ENCODE measurements around the gene SPATA6L. TPM values are rescaled to one million over a fixed set of nuclear protein-coding genes. Genes with fewer than 3 reads are reported as not detected.

Gene SPATA6L
- total and polyA plus RNA-seq, 2 of the 13 experiments (the other 11 are each of a cell fraction or from before 2014, with no cell fraction given) = 1.1 to 1.9 TPM

DNA sequence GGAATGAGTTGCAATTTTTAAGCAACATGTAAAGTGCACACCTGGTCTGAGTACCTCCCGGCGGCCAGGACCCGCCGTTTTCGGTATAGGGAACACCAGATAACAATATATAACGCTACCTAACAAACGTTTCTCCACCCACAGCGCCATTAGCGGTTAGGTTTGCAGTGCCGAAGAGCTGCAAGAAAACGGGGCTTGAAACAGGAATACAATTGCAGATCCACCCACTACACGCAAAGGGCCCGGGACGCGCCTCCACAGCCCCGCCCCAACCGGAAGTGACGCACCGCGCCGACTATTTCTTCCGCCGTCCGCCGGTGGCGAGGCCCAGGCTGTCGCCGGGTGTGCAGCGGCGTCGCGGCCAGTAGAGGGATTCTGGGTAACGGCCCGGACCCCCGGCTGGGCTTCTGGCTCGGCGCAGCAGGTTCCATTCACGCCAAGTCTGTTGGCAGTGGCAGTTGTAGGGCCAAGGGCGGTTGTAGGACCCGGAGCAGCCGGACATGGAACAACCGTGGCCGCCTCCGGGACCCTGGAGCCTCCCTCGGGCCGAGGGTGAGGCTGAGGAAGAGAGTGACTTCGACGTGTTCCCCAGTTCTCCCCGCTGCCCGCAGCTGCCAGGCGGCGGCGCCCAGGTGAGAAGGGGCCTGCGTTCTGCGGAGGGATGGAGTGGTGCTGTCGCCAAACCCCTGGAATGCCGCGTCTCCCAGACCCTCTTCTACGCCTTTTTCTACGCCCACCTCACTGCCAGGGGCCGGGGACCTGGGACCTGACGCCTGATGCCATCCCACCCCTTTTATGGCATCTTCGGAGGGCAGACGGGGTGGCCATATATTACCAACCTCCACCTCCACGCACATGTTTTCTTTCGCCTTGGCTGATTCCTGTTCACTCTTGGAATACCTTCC is 13.2 kb upstream of the SPATA6L start, which contains the start of gene CDC37L1 (continued):
- TF ChIP-seq ZNF616 (CRISPR knock-in tag; IDR thresholded peaks at IDR 0.05; ENCODE audit: low read depth) = peak; percentile 78; the same call in 1 of the 2 replicates
- 0 out of 2 replicates have a peak, but pooled peaks have one; percentile 64 for TF ChIP-seq ZSCAN29 (CRISPR knock-in tag; conservative IDR thresholded peaks at IDR 0.05)
- no peak for TF ChIP-seq FLYWCH1 (CRISPR knock-in tag; IDR thresholded peaks at IDR 0.05)
- TF ChIP-seq, protein P1, sequence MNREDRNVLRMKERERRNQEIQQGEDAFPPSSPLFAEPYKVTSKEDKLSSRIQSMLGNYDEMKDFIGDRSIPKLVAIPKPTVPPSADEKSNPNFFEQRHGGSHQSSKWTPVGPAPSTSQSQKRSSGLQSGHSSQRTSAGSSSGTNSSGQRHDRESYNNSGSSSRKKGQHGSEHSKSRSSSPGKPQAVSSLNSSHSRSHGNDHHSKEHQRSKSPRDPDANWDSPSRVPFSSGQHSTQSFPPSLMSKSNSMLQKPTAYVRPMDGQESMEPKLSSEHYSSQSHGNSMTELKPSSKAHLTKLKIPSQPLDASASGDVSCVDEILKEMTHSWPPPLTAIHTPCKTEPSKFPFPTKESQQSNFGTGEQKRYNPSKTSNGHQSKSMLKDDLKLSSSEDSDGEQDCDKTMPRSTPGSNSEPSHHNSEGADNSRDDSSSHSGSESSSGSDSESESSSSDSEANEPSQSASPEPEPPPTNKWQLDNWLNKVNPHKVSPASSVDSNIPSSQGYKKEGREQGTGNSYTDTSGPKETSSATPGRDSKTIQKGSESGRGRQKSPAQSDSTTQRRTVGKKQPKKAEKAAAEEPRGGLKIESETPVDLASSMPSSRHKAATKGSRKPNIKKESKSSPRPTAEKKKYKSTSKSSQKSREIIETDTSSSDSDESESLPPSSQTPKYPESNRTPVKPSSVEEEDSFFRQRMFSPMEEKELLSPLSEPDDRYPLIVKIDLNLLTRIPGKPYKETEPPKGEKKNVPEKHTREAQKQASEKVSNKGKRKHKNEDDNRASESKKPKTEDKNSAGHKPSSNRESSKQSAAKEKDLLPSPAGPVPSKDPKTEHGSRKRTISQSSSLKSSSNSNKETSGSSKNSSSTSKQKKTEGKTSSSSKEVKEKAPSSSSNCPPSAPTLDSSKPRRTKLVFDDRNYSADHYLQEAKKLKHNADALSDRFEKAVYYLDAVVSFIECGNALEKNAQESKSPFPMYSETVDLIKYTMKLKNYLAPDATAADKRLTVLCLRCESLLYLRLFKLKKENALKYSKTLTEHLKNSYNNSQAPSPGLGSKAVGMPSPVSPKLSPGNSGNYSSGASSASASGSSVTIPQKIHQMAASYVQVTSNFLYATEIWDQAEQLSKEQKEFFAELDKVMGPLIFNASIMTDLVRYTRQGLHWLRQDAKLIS (CRISPR knock-in tag; IDR thresholded peaks at IDR 0.05) = no peak
- TF ChIP-seq, protein P2, sequence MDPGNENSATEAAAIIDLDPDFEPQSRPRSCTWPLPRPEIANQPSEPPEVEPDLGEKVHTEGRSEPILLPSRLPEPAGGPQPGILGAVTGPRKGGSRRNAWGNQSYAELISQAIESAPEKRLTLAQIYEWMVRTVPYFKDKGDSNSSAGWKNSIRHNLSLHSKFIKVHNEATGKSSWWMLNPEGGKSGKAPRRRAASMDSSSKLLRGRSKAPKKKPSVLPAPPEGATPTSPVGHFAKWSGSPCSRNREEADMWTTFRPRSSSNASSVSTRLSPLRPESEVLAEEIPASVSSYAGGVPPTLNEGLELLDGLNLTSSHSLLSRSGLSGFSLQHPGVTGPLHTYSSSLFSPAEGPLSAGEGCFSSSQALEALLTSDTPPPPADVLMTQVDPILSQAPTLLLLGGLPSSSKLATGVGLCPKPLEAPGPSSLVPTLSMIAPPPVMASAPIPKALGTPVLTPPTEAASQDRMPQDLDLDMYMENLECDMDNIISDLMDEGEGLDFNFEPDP (CRISPR knock-in tag; conservative IDR thresholded peaks at IDR 0.05) = no peak
- peak; percentile 75 for TF ChIP-seq NRL (CRISPR knock-in tag; IDR thresholded peaks at IDR 0.05; ENCODE audit: borderline replicate concordance)
- peak; percentile 76; the same call in 1 of the 2 replicates for TF ChIP-seq SNAPC2 (CRISPR knock-in tag; IDR thresholded peaks at IDR 0.05)
- TF ChIP-seq, protein P3, sequence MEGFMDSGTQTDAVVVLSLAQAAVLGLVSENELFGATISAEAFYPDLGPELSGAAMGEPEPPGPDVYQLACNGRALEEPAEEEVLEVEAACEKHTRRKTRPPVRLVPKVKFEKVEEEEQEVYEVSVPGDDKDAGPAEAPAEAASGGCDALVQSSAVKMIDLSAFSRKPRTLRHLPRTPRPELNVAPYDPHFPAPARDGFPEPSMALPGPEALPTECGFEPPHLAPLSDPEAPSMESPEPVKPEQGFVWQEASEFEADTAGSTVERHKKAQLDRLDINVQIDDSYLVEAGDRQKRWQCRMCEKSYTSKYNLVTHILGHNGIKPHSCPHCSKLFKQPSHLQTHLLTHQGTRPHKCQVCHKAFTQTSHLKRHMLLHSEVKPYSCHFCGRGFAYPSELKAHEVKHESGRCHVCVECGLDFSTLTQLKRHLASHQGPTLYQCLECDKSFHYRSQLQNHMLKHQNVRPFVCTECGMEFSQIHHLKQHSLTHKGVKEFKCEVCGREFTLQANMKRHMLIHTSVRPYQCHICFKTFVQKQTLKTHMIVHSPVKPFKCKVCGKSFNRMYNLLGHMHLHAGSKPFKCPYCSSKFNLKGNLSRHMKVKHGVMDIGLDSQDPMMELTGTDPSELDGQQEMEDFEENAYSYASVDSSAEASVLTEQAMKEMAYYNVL (CRISPR knock-in tag; IDR thresholded peaks at IDR 0.05; ENCODE audit: borderline replicate concordance) = no peak; the same call in none of the 2 replicates
- 0 out of 2 replicates have a peak, but pooled peaks have one; percentile 22 for TF ChIP-seq SOX13 (IDR thresholded peaks at IDR 0.05)
- peak in 1 of 2 experiments; percentile 65; a peak in 2 of 4 replicates for TF ChIP-seq SOX13 (CRISPR knock-in tag; conservative IDR thresholded peaks at IDR 0.05 in 1 of 2, IDR thresholded peaks at IDR 0.05 in 1 of 2)
- TF ChIP-seq PRPF4 (IDR thresholded peaks at IDR 0.05; ENCODE audit: low read depth, low read length, poor library complexity, severe bottlenecking) = no peak
- no peak for TF ChIP-seq HHEX (CRISPR knock-in tag; IDR thresholded peaks at IDR 0.05)
- no peak for TF ChIP-seq ZNF484 (CRISPR knock-in tag; IDR thresholded peaks at IDR 0.05; ENCODE audit: borderline replicate concordance, low read depth)
- TF ChIP-seq PPARG (CRISPR knock-in tag; conservative IDR thresholded peaks at IDR 0.05) = 0 out of 2 replicates have a peak, but pooled peaks have one; percentile 33
- 0 out of 2 replicates have a peak, but pooled peaks have one; percentile 42 for TF ChIP-seq ZNF776 (CRISPR knock-in tag; IDR thresholded peaks at IDR 0.05)
- TF ChIP-seq, protein P4, sequence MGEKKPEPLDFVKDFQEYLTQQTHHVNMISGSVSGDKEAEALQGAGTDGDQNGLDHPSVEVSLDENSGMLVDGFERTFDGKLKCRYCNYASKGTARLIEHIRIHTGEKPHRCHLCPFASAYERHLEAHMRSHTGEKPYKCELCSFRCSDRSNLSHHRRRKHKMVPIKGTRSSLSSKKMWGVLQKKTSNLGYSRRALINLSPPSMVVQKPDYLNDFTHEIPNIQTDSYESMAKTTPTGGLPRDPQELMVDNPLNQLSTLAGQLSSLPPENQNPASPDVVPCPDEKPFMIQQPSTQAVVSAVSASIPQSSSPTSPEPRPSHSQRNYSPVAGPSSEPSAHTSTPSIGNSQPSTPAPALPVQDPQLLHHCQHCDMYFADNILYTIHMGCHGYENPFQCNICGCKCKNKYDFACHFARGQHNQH (CRISPR knock-in tag; IDR thresholded peaks at IDR 0.05) = 0 out of 2 replicates have a peak, but pooled peaks have one; percentile 32
- TF ChIP-seq ZNF274 (CRISPR knock-in tag; IDR thresholded peaks at IDR 0.05) = peak; percentile 93; the same call in 1 of the 2 replicates
- TF ChIP-seq ZNF501 (CRISPR knock-in tag; IDR thresholded peaks at IDR 0.05) = peak; percentile 85
- peak; percentile 38; the same call in 1 of the 2 replicates for TF ChIP-seq ZIK1 (CRISPR knock-in tag; IDR thresholded peaks at IDR 0.05; ENCODE audit: borderline replicate concordance, low read depth)
- TF ChIP-seq PHF20 (CRISPR knock-in tag; IDR thresholded peaks at IDR 0.05) = peak; percentile 81

Measured in HepG2 (cell line).